GM20431 (cell line): ENCODE results near the gene C1QTNF12.

Experiments used
- in situ Hi-C: fragments of 300-500 bp; cut with MseI, MboI; formaldehyde crosslinking; loops from one replicate; pipeline ENCODE4 v1.15.0; 2020; ENCODE audit warnings: low sequenced_read_pairs; ENCODE audit not compliant: unreplicated experiment

C1QTNF12 gene

DNA sequence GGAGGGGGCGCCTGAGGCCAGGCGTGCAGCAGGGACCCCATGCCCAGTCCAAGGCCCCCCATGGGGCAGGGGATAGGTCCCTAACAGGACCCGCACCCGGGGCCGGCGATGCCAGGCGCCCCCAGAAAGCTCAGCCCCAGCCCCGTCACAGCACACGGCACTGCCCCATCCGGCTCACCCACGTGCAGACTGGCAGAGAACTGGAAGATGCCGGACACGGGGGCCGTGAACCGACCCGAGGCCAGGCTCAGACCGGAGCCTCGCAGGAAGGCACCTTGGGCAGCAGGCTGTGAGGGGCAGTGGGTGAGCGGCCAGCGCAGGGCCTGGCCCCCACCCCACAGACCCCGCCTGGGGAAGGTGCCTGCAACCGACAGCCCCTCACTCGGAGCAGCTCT is 3.3 kb downstream of the C1QTNF12 start:
- in situ Hi-C loops: no loop called here

DNA sequence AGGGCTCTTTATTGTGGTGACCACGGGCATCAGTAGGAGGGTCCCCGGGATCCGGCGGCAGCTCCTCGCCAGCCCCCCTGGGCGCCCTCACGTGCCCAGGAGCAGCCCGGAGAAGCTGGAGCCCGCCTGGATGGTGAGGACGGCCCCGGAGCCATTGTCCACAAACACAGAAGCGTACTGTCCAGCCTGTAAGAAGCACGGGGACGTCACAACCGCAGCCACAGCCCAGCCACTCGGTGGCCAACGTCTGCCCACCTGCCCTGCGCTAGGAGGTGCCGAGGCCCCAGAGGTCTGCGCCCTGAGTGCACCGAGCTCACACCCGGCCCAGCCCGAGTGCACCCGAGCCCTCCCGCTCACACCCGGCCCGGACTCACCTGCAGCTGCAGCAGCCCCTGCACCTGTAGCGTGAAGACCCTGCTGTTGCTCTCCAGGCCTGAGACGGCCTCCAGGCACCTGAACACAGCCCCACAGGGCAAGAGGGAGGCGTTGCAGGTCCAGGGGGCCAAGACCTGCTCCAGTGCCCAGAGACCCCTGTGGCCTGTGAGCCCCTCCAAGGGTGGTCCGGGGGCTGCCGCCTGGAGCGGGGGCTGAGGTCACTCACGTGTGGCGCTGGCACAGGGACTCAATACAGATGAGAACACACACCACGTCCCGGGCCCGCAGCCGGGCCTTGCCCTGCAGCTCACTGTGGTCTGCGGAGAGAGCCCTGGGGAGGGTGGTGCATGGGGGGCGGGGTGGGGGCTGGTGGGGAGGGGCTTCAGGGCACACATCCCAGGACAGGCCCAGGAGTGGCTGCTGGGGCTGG is 3.9 kb downstream of the C1QTNF12 start:
- in situ Hi-C loops: no loop called here

GRCh38 chr1:1241588-1242219 is 4.8 kb downstream of the C1QTNF12 start:
- in situ Hi-C loops: no loop called here

DNA sequence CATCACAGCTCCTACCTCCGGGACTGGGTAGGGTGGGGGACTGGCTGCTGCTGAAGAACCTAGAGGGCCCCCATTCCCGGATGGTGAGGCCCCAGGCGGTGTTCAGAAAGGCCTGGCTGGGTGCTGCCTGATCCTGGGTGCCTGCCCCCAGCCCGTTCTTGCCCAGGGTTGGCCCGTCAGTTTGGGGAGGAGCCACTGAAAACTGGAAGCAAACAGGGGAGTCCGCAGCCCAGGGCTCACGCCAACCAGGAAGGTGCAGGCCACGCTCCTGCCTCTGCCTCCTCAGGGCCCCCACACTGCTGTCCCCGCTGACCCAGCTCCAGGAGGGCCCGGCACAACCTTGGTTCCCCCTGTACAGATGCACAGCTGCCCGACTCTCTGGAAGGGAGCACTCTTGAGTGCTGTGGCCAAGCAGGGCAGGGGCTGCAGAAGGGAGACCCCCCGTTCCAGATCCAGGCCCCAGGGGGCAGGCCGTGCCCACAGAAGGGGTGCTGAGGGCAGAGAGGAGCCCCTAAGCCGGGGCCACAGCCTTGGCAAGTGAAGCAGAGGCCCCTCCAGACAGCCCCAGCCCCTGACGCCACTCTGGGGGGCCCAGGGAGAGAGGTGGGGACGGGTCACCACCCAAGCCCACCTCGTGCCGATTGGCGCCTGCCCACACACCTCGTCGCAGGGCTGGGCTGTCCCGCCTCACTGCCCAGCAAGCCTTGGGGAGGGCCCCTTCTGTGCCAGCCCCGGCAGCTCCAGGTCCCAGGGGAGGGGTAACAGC is 5.5 kb downstream of the C1QTNF12 start:
- in situ Hi-C loops: no loop called here

DNA sequence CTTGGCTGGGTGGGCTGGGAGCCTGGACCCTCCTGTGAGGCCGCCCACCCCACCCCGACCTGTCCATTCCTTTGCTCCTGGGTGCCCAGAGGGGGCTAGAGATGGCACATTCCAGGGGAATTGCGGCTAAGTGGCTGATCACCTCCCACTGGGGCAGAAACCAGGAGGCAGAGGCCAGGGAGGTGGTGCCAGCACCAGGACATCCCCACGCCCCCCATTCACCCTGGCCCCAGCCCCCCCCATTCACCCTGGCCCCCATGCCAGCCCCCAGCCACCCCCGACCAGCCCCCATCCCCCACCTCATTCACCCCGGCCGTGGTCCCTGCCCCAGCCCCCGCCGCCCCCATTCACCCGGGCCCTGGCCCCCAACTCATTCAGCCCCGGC is 6.2 kb downstream of the C1QTNF12 start:
- in situ Hi-C loops: no loop called here

- in situ Hi-C loops: no loop called here
These were observed 6.7 kb downstream of the C1QTNF12 start for GRCh38 chr1:1239614-1240347.

GRCh38 chr1:1239227-1239613 is 7.3 kb downstream of the C1QTNF12 start:
- in situ Hi-C loops: no loop called here

DNA sequence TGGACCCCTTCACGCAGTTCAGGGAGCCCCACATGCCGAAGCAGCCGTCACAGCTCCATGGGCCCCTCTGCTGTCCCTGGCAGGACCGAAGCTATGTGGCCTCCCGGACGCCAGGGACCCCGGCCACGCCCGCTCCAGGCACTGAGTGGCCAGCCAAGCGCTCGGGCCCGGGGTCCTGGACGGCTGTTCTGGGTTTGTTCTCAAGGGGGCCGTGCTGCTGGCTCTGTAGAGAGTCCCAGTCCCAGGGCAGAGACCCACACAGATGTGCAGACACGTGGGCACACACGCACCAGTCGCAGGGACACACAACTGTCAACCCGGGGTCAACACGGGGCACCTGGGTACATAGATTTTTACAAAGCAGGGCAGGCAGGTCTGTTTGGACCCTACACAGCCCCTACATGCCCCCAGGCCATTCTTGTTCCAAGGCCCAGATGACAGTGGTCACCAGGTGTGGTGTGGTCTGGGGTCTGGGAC is 7.8 kb downstream of the C1QTNF12 start:
- in situ Hi-C loops: no loop called here

DNA sequence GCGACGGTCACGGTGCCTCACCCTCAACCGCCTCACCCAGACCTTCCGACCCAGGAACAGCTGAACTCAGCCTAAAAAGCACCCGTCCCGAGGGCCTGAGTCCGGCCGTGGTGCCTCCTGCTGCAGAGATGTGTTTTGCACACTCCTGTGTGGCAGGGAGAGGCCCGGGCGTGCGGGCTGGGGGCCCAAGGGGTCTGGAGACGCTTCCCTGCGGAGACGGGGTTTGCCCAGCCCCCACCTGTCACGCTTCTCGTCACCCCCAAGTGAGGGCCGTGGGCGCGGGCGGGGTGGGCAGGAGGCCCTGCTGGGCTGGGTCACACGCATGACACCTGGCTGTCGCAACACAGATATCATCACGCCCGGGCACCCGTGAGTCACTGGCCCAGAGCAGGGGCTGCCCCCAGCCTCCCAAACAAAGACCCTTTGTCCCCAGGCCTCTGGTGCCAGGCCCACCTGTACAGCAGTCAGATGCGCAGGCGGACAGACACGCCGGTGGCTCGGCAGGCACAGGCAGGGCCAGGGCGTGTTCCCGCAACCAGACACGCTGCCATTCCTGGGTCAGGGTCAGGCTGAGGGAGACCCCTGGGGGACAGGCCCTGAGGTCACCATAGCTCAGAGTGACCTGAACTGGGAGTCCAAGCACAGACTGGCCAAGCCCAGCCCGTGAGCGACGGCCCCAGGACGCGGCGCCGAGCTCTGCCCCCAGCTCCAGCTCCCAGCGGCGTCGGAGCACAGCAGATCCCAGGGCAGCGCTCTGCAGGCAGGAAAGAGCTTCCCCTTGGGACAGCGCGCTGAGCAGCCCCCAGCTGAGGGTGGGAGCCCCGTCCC is 8.4 kb downstream of the C1QTNF12 start:
- in situ Hi-C loops: no loop called here

- in situ Hi-C loops: no loop called here
These were observed 9.3 kb downstream of the C1QTNF12 start for GRCh38 chr1:1236945-1237873.

DNA sequence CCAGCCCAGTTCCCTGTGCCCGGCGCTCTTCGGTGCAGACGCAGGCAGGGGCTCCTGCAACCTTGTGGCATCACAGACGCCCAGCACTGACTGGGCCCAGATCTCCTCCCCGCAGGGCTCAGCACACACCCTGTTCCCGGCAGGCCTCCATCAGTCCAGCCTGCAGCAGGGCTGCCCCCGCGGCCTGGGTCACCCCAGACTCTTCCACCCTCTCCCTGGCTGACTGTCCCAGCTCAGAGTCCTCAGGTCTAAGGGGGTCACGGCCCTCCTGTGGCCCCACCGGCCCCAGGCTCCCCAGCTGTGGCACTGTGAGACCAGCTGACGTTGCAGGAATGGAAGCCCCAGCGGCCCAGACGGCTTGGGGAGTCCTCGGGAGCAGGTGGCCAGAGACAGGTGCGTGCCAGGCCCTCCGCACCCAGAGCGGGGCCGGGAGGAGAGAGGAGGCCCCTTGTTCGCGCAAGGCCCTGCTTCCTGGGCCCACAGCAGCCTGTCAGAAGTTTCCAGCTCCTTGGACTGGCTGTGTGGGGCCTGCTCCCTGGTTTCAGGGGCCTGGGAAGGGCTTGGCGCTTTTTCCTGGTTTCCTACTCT is 10.3 kb downstream of the C1QTNF12 start:
- in situ Hi-C loops: no loop called here

- in situ Hi-C loops: no loop called here
These were observed 11.3 kb downstream of the C1QTNF12 start for GRCh38 chr1:1235016-1235744.

GRCh38 chr1:1234180-1234808 is 12.2 kb downstream of the C1QTNF12 start:
- in situ Hi-C loops: no loop called here

DNA sequence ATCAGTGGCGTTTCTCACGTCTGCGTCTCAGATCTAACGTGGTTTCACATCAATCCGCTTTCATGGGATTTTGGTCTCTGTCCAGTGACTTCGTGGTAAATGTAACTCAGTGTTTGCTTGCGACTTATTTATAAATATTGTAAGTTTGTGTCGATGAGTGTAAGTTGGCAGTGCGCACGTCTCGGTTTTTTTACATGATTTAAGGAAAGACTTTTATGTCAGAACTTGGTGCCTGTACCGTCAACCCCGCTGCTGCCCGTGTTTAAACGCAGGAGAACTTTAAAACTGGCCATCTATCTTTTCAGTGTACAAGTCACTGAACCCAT is 13.0 kb downstream of the C1QTNF12 start:
- in situ Hi-C loops: no loop called here

DNA sequence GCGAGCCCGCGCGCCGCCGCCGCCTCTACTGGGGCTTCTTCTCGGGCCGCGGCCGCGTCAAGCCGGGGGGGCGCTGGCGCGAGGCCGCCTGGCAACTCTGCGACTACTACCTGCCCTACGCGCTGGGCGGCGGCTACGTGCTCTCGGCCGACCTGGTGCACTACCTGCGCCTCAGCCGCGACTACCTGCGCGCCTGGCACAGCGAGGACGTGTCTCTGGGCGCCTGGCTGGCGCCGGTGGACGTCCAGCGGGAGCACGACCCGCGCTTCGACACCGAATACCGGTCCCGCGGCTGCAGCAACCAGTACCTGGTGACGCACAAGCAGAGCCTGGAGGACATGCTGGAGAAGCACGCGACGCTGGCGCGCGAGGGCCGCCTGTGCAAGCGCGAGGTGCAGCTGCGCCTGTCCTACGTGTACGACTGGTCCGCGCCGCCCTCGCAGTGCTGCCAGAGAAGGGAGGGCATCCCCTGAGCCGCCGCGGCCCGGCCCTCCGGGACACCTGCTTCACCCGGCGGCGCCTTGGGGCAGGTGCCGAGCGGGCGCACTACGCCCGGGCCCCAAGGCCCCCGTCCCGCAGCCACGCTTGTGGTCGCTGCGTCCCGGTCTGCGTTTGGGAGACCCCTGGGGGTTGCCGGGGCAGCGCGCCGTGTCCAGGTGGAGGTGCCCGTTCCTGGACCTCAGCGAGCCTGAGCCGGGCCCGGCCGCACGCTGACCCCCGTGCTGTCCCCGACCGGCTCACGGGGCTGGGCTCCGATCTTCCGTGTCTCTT is 13.5 kb downstream of the C1QTNF12 start:
- in situ Hi-C loops: no loop called here

DNA sequence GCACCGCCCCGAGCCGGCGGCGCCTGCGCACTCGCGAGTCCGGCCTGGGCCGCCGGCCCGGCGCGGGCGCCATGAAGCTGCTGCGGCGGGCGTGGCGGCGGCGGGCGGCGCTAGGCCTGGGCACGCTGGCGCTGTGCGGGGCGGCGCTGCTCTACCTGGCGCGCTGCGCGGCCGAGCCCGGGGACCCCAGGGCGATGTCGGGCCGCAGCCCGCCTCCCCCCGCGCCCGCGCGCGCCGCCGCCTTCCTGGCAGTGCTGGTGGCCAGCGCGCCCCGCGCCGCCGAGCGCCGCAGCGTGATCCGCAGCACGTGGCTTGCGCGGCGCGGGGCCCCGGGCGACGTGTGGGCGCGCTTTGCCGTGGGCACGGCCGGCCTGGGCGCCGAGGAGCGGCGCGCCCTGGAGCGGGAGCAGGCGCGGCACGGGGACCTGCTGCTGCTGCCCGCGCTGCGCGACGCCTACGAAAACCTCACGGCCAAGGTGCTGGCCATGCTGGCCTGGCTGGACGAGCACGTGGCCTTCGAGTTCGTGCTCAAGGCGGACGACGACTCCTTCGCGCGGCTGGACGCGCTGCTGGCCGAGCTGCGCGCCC is 14.2 kb downstream of the C1QTNF12 start, which contains the start of gene B3GALT6:
TSS of gene B3GALT6 (plus strand) at position 30 of the 588 bp plus-strand sequence. CDS start at position 72, 42 bp downstream.
- in situ Hi-C loops: no loop called here
